ENCODE measurements around the gene RAD51D.

- no peak for TF ChIP-seq CTCF (conservative IDR thresholded peaks at IDR 0.05 in 1 of 2, IDR thresholded peaks at IDR 0.05 in 1 of 2; ENCODE audit: extremely low read depth in 1 of 2, insufficient read depth in 1 of 2, low read depth in 1 of 2, low read length in 2 of 2)
- TF ChIP-seq EZH2 (IDR thresholded peaks at IDR 0.05; ENCODE audit: borderline replicate concordance, low read length): no peak
These were observed 14.7 kb downstream of the RAD51D start for GRCh38 chr17:35104844-35105450.
